ENCODE data around the gene NTF3.

The NTF3 gene

GRCh38 chr12:5520831-5521230, 88.9 kb downstream of the NTF3 start:
- Histone ChIP-seq H3K79me2 (ENCODE audit: control insufficient read depth, low read length) (no peaks in the 10 kb centered on the region), H3K4me2 (ENCODE audit: low read length) (no peak overlapping the region), H3K4me3 (ENCODE audit: low read length) (no peak overlapping the region), H3K9me3 (ENCODE audit: control insufficient read depth, insufficient read depth, low read length) (no peaks in the 10 kb centered on the region), H3K36me3 (ENCODE audit: control insufficient read depth, low read length) (no peaks in the 10 kb centered on the region), H4K20me1 (ENCODE audit: control insufficient read depth, insufficient read depth, low read depth, low read length) (no peaks in the 10 kb centered on the region), H3K27me3 (ENCODE audit: control insufficient read depth, low read length) (no peaks in the 10 kb centered on the region; the same call in 1 of the 2 replicates), H3F3A (ENCODE audit: control insufficient read depth, insufficient read depth) (no peaks in the 10 kb centered on the region), H3K9me2 (replicated peaks; ENCODE audit: control insufficient read depth, low read length) (no peaks in the 10 kb centered on the region), H3K27ac (ENCODE audit: low read depth, low read length) (no peak overlapping the region), H3K4me1 (ENCODE audit: control insufficient read depth, low read length) (no peaks in the 10 kb centered on the region)
- no peak for TF ChIP-seq EZH2phosphoT487 (IDR thresholded peaks at IDR 0.05; ENCODE audit: borderline replicate concordance, low read length)
- TF ChIP-seq, protein P1, sequence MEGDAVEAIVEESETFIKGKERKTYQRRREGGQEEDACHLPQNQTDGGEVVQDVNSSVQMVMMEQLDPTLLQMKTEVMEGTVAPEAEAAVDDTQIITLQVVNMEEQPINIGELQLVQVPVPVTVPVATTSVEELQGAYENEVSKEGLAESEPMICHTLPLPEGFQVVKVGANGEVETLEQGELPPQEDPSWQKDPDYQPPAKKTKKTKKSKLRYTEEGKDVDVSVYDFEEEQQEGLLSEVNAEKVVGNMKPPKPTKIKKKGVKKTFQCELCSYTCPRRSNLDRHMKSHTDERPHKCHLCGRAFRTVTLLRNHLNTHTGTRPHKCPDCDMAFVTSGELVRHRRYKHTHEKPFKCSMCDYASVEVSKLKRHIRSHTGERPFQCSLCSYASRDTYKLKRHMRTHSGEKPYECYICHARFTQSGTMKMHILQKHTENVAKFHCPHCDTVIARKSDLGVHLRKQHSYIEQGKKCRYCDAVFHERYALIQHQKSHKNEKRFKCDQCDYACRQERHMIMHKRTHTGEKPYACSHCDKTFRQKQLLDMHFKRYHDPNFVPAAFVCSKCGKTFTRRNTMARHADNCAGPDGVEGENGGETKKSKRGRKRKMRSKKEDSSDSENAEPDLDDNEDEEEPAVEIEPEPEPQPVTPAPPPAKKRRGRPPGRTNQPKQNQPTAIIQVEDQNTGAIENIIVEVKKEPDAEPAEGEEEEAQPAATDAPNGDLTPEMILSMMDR (IDR thresholded peaks at IDR 0.05; ENCODE audit: low read depth, low read length, poor library complexity, severe bottlenecking), result no peak

DNA sequence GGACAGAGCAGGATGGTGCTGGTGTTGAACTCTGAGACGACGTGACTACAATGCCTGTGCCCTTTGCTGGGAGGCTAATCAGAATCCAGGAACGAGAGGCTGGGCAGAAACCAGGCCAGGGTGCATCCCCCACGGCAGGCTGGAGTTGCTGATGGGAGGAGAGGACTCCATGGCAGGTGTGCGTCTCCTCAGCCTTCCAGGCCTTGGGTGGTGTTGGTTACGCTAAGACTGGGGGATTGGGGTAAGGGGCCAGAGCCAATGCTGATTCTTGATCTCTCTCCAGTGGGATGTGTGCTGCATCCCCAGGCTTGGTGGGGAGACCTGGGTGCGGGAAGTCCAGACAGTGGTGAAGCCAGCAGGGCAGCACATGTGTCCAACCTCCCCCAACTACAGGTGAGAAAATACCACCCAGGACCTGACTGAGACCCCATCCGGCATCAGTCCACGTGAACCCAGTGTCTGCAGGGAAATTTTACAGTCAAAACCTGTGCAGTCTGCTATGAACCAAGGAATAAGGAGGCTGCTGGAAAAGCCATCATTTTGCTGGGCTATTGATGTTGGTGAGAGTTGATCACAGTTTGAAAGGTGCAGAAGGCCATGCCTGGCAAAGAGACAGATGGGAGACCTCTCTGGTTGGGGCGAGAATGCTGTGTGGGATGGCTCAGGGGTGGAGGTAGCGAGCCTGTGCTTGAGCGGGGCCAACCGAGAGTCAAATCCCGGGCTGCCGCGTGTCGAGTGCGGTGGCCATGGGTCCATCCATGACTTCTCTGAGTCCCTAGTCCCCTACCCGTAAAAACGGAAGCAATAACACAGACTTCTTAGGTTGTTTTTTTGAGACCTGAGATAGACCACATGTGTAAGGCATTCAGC, 89.8 kb downstream of the NTF3 start:
- no peaks in the 10 kb centered on the region for H3K36me3 ChIP-seq (ENCODE audit: control insufficient read depth, low read length)
- H3K27ac ChIP-seq (ENCODE audit: low read depth, low read length), result no peak overlapping the region
- H3K27me3 ChIP-seq (ENCODE audit: control insufficient read depth, low read length), result peaks cover 4% of the 10 kb centered on the region
- no peaks in the 10 kb centered on the region for H3K9me3 ChIP-seq (ENCODE audit: control insufficient read depth, insufficient read depth, low read length)
- no peak overlapping the region for H3K4me3 ChIP-seq (ENCODE audit: low read length)
- H3F3A ChIP-seq (ENCODE audit: control insufficient read depth, insufficient read depth), result no peaks in the 10 kb centered on the region
- no peak overlapping the region for H3K4me2 ChIP-seq (ENCODE audit: low read length)
- no peaks in the 10 kb centered on the region for H3K9me2 ChIP-seq (replicated peaks; ENCODE audit: control insufficient read depth, low read length)
- TF ChIP-seq EZH2phosphoT487 (IDR thresholded peaks at IDR 0.05; ENCODE audit: borderline replicate concordance, low read length), result no peak
- TF ChIP-seq, protein P1 (IDR thresholded peaks at IDR 0.05; ENCODE audit: low read depth, low read length, poor library complexity, severe bottlenecking), result no peak
- H4K20me1 ChIP-seq (ENCODE audit: control insufficient read depth, insufficient read depth, low read depth, low read length), result no peaks in the 10 kb centered on the region
- no peaks in the 10 kb centered on the region for H3K79me2 ChIP-seq (ENCODE audit: control insufficient read depth, low read length)
- no peaks in the 10 kb centered on the region for H3K4me1 ChIP-seq (ENCODE audit: control insufficient read depth, low read length)

DNA sequence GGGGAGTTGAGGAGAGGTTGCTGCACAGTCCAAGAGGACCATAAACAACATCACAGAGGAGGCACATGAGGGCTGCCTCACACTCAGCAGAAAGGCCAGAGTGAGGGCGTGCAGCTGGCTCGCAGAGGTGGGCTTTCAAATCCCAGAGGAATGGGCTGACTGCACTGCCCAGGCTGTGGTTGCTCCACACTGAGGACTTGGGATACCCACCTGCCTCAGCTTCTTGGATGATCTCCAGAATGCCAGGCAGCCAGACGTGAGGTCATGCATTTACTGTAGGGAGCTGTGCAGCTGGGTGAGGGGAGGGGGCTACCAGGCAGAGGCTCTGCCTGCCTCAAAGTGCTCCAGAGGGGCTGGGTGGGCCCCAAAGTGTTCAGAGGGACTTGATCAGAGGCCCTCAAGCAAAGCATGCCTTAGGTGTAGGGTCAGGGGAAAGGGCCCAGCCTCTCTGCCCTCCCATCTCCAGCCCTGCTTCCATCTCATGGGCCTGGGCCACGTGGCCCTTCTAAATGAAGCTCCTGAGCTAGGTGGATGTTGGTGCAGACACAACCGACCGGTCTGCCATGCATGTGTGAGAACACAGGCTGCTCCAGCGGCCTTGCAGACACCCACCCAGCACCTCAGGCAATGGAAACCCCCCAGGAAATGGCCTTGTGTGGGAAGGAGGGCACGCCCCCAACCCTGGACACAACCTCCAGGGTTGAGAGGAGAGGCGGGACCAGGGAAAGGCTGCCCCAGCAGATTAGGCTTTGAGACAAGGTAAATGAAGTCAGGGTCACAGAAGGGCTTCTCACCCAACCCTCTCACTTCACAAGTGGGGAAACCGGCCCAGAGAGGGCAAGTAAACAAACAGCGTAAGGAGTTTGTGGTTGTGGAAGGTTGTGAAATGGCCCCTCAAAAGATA, 90.8 kb downstream of the NTF3 start:
- TF ChIP-seq EZH2phosphoT487 (IDR thresholded peaks at IDR 0.05; ENCODE audit: borderline replicate concordance, low read length), result no peak
- Histone ChIP-seq H3K27me3 (ENCODE audit: control insufficient read depth, low read length) (peaks cover 7% of the 10 kb centered on the region), H3K36me3 (ENCODE audit: control insufficient read depth, low read length) (no peaks in the 10 kb centered on the region), H3F3A (ENCODE audit: control insufficient read depth, insufficient read depth) (no peaks in the 10 kb centered on the region), H4K20me1 (ENCODE audit: control insufficient read depth, insufficient read depth, low read depth, low read length) (no peaks in the 10 kb centered on the region), H3K4me2 (ENCODE audit: low read length) (no peak overlapping the region), H3K9me3 (ENCODE audit: control insufficient read depth, insufficient read depth, low read length) (no peaks in the 10 kb centered on the region), H3K27ac (ENCODE audit: low read depth, low read length) (no peak overlapping the region), H3K79me2 (ENCODE audit: control insufficient read depth, low read length) (no peaks in the 10 kb centered on the region), H3K9me2 (replicated peaks; ENCODE audit: control insufficient read depth, low read length) (no peaks in the 10 kb centered on the region), H3K4me3 (ENCODE audit: low read length) (no peak overlapping the region), H3K4me1 (ENCODE audit: control insufficient read depth, low read length) (no peaks in the 10 kb centered on the region)
